Measurements from ENCODE around the gene TACR1.
A peak's percentile ranks its signal among the peaks of the same experiment; 100 is the strongest.

Gene TACR1

DNA sequence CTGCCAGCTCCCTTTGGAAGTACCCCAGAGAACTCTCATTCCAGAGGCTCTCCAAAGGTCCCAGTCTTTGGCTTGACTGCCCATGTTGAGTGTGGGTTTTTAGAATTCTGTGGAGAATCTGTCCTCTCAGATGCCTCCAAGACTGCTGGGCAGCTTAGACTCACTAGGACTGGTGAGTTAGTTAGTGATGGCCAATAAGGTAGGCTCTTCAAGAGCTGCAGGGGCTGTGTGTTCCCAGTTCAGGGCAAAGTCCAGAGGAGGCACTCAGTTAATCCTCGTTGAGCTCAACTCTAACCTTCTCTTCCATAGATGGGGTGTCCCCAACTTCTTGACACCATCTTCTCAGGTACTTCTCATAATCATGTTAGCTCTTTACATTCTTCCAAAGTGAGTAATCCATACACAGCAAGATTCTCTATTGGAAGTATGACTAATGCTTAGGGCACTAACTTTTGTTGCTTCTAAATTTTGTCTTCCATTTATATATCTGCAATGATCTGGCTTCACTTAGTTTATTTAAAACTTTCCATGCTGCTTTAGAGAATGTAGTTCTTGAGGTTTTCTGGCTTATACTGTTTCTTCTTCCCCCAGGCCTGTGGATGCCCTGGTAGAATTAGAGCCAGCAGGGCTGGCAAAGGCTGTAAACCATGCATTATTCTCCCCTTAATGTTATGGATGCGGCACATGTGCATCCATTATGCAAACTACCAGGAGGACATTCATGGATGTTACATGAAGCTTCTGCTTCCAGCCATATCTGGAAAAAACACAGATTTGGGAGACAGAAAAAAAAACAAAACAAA, 151.9 kb downstream of the TACR1 start:
- peak overlapping the region in 1 of 3 experiments; percentile 82 for H3K27ac Mint-ChIP-seq
- H3K36me3 Mint-ChIP-seq (ENCODE audit: low read depth): no peaks in the 10 kb centered on the region
- no peaks in the 10 kb centered on the region for H3K9me3 Mint-ChIP-seq
- no peak overlapping the region for H3K4me3 Mint-ChIP-seq
- TF ChIP-seq, protein P1, sequence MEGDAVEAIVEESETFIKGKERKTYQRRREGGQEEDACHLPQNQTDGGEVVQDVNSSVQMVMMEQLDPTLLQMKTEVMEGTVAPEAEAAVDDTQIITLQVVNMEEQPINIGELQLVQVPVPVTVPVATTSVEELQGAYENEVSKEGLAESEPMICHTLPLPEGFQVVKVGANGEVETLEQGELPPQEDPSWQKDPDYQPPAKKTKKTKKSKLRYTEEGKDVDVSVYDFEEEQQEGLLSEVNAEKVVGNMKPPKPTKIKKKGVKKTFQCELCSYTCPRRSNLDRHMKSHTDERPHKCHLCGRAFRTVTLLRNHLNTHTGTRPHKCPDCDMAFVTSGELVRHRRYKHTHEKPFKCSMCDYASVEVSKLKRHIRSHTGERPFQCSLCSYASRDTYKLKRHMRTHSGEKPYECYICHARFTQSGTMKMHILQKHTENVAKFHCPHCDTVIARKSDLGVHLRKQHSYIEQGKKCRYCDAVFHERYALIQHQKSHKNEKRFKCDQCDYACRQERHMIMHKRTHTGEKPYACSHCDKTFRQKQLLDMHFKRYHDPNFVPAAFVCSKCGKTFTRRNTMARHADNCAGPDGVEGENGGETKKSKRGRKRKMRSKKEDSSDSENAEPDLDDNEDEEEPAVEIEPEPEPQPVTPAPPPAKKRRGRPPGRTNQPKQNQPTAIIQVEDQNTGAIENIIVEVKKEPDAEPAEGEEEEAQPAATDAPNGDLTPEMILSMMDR (IDR thresholded peaks at IDR 0.05; ENCODE audit: unreplicated experiment in 3 of 3): no peak
- no peaks in the 10 kb centered on the region for H3K27me3 Mint-ChIP-seq (ENCODE audit: low read depth)
- peaks cover 38% of the 10 kb centered on the region for H3K4me1 Mint-ChIP-seq

DNA sequence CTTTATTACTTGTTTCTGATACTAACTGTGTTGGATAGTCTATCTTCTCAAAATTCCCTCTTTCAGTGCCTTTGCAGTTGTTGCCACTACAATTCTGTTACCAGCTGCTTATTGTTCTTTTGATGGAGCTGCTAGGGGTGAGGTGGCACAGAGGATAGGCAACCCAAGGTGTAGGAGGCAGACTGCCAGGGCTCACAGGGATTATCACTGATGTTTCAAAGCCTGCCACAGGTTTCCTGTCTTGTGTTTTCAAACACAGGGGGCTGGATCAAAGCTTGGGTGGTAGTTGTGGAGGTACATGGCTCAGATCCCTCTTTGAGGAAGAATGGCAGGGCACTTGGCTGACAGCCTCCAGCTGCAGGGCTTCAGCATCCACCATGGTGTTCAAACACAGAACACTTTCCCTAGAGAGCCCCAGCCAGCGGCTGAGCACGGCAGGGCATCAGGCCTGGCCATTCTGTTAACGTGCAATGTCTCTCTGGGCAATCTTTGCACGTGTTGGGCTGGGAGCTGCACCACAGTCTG, 153.7 kb downstream of the TACR1 start:
- Mint-ChIP-seq H3K27ac (peak overlapping the region in 1 of 3 experiments; percentile 54), H3K9me3 (no peaks in the 10 kb centered on the region), H3K27me3 (ENCODE audit: low read depth) (no peaks in the 10 kb centered on the region), H3K36me3 (ENCODE audit: low read depth) (no peaks in the 10 kb centered on the region), H3K4me3 (no peak overlapping the region), H3K4me1 (peaks cover 38% of the 10 kb centered on the region)
- TF ChIP-seq, protein P1 (IDR thresholded peaks at IDR 0.05; ENCODE audit: unreplicated experiment in 3 of 3): no peak

DNA sequence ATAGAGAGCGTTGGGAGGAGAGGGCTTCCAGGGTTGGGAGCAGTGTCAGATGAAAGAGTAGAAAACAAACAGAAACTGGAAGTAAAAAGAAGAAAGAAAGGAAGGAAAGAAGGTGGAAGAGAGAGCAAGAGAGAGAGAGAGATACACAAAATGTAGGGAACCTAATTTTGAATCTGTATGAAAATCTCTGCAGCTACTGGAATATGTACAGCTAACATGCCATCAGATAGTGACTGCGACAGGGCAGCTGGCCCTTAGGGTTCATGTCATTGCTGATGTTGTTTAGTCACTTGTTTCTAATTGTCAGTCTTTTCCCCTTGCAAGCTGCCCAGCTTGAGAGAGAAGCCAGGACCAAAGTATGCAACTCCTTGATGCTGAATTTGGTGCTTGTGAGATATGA, 155.0 kb downstream of the TACR1 start:
- H3K9me3 Mint-ChIP-seq: no peaks in the 10 kb centered on the region
- H3K4me3 Mint-ChIP-seq: no peak overlapping the region
- H3K36me3 Mint-ChIP-seq (ENCODE audit: low read depth): no peaks in the 10 kb centered on the region
- H3K27me3 Mint-ChIP-seq (ENCODE audit: low read depth): no peaks in the 10 kb centered on the region
- H3K4me1 Mint-ChIP-seq: peaks cover 38% of the 10 kb centered on the region
- no peak overlapping the region for H3K27ac Mint-ChIP-seq
- TF ChIP-seq, protein P1 (IDR thresholded peaks at IDR 0.05; ENCODE audit: unreplicated experiment in 3 of 3): no peak

DNA sequence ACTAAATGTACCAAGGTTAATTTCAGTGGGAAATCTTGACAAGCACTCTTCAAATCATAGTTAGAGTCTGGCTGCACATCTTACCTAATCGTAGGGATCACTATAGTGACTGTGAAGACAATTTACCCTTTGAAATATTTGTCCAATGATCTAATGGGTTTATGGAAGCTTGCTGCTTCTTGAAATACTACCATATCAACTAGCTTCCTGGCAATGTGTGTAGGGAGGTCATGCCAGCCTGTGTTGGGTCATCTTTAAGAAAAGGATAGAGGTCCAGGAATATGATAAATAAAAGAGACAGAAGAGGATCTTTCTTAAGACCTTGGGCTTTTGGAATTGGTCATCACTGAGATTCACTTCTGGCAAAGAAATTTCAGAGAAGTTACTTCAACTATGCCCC, 156.5 kb downstream of the TACR1 start:
- Mint-ChIP-seq H3K4me1 (peaks cover 24% of the 10 kb centered on the region), H3K9me3 (no peaks in the 10 kb centered on the region), H3K27ac (no peak overlapping the region), H3K27me3 (ENCODE audit: low read depth) (no peaks in the 10 kb centered on the region), H3K36me3 (ENCODE audit: low read depth) (no peaks in the 10 kb centered on the region), H3K4me3 (no peak overlapping the region)
- TF ChIP-seq, protein P1 (IDR thresholded peaks at IDR 0.05; ENCODE audit: unreplicated experiment in 3 of 3): no peak

DNA sequence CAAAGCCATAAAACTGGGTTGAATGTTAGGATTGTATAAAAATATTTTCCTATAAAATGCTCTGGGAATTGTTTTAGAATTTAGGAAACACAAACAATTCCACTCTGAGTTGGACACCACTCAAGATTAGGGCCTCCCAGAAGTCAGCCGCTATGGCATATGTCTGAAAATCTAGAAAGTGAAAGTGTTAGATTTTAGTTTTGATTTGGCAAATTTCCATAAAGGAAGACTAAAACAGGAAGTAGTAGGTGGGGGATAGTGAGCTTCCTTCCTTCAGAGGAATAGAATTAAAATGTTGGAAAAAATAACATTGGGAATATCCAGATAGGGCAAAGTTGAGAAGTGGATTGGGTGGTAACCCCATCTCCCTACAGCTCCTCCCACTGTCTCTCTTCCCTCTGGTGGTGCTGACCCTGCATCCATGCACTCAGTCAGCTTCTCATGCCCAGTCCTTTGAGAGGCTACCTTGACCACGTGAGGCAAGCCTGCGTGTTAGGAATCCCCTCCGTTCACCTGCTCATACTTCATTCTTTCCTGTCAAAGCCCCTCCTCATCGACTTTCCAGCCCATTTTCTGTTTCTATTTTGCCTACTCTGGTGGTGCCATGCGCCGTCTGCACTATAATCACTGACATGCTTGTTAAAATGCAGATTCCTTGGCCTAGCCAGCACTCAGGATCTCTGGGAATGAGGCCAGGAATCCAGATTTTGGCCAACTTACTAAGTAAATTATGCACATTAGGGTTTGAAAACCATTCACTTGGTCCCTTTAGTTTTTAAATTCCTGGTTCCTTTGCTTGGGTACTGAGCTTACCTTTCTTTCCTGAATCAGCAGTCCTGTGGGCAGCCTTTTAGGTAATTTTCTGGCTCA, 157.4 kb downstream of the TACR1 start:
- TF ChIP-seq, protein P1 (IDR thresholded peaks at IDR 0.05; ENCODE audit: unreplicated experiment in 3 of 3): no peak
- no peaks in the 10 kb centered on the region for H3K27me3 Mint-ChIP-seq (ENCODE audit: low read depth)
- no peak overlapping the region for H3K4me3 Mint-ChIP-seq
- H3K36me3 Mint-ChIP-seq (ENCODE audit: low read depth): no peaks in the 10 kb centered on the region
- H3K4me1 Mint-ChIP-seq: peaks cover 17% of the 10 kb centered on the region
- no peaks in the 10 kb centered on the region for H3K9me3 Mint-ChIP-seq
- H3K27ac Mint-ChIP-seq: no peak overlapping the region

Measured in nephron (organoid).